GM19240 (cell line): ENCODE measurements around the gene CASTOR1.

ENCODE experiments used
- DNase-seq: peaks from one replicate; pipeline ENCODE4 v3.0.0; 2011; ENCODE audit warnings: low spot score; ENCODE audit not compliant: insufficient read length

Gene CASTOR1

GRCh38 chr22:30320021-30320556 lies 30.8 kb upstream of the CASTOR1 start:
- no peak for DNase-seq

DNA sequence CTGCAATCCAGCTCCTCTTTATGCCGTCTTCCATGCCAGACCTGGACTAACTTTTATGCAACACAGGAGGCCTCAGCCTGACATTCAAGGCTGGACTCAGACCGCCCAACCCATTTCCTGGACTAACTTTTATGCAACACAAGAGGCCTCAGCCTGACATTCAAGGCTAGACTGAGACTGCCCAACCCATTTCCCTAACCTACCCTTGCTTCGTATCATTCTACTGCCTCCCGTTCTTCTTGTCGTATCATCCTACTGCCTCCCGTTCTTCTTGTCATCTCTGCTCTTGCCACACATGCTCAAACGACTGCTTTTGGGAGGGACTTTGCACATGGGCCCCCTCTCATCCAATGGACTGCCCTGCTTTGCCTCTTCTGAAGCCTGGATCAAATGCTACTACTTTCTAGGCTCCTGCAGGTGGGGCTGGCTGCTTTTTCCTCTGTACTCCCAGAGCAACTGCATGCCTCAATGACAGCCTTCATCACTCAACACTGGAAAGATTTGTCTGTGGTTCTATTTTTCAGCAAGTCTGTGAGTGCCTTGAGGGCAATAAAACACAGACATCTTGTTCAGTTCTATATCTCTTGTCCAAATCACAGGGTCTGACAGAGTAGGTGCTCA lies 29.6 kb upstream of the CASTOR1 start:
- DNase-seq: no peak

- DNase-seq: no peak
Observed at GRCh38 chr22:30317778-30318177, 28.5 kb upstream of the CASTOR1 start.

- no peak for DNase-seq
Observed at GRCh38 chr22:30315962-30316576, 26.8 kb upstream of the CASTOR1 start.

GRCh38 chr22:30314915-30315314 lies 25.6 kb upstream of the CASTOR1 start:
- no peak for DNase-seq

DNA sequence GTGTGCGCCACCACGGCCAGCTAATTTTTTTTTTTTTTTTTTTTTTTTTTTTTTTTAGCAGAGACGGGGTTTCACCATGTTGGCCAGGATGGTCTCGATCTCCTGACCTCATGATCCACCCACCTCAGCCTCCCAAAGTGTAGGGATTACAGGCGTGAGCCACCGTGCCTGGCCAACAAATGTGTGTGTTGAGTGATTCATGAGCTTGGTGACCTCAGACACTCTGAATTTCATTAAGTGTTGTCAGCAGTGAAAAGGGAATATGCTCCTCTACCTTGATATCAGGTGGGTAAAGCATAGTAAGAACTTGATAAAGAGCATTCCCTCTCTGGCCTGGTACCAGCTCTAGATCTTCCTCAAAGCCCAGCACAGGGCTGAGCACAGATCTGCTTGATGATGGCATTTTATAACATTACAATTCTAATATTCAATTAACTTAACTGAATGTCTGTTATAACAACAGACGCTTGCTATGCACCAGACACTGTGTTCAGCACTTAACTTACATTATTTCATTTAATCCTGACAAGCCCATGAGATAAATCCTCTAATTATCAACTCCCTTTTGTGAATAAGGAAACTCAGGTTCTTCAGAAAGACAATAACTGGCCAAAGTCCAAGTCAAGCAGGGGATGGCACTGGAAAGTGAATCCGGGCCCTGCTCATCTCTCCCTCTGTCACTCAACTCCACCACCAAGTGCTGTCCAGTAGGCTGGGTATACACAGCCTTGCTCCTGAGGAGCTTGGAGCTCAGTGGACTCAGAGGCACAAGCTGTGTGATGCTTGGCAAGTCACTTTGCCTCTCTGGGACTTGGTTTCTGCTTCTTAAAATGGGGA lies 24.4 kb upstream of the CASTOR1 start:
- no peak for DNase-seq

GRCh38 chr22:30312053-30312452 lies 22.7 kb upstream of the CASTOR1 start:
- no peak for DNase-seq

- DNase-seq: no peak
Observed at GRCh38 chr22:30310881-30311771, 21.8 kb upstream of the CASTOR1 start.

GRCh38 chr22:30309951-30310741 lies 20.8 kb upstream of the CASTOR1 start:
- no peak for DNase-seq

DNA sequence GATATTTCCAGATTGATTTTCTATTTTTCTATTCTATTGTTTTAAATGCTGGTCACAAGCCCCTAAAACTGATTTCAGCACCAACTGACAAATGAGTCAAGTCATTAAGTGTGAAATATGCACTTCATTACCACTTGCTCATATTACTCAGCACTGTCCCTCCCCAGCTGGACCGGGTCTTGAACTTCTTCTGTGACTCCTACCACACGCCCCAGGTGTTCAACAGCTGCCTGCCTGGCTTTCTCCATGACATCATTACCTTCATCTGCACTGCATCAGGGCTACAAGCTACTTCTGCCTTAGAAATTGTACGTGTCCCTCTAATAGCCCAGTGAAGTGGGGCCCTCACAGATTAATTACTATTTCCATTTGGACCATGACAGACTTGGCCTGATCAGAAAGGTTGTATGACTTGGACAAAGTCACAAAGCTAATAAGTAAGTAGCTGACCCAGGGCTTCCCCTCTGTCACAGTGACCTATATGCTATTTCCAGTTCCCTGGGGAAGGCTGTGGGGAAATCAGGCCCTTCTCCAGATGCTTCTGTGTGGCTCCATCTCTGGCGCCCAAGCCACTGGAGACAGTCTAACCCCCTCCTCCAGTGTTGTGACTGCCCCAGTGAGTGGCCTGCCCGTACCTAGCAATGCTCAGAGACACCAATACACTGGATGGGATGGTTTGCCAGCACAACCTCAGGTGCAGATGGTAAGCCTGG lies 19.4 kb upstream of the CASTOR1 start:
- no peak for DNase-seq

GRCh38 chr22:30308093-30308492 lies 18.8 kb upstream of the CASTOR1 start:
- no peak for DNase-seq

DNA sequence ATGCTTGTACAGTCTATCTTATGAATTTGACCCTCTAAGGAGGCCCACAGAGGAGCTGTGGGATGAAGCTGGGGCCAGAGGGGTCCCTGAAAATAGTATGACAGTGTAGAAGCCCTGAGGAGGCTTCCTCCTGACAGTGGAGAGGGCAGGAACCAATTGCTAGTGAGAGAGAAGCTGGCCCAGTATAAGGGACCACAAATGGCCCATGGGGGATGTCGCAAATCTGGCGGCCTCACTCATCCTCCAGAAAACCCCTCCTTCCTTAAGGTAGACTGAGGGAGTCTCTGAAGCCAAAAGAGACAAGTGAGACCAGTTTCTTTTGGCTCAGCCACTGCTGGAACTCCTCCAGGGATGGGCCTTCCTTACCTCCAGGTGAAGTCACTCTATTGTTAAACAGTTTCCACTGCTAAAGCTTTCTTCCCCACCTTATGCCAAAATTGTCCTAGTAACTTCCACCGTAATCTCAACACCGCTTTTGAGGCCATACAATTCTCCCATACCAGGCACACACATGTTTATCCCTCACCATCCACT lies 17.8 kb upstream of the CASTOR1 start:
- no peak for DNase-seq

- DNase-seq: no peak
Observed at GRCh38 chr22:30306627-30307011, 17.3 kb upstream of the CASTOR1 start.

GRCh38 chr22:30305906-30306626 lies 16.8 kb upstream of the CASTOR1 start:
- DNase-seq: no peak

GRCh38 chr22:30305519-30305905 lies 16.2 kb upstream of the CASTOR1 start:
- DNase-seq: peak; percentile 53

- no peak for DNase-seq
Observed at GRCh38 chr22:30304495-30305244, 15.4 kb upstream of the CASTOR1 start.

- no peak for DNase-seq
Observed at GRCh38 chr22:30302810-30303138, 13.5 kb upstream of the CASTOR1 start.
